ENCODE measurements around the gene ADARB2.

- TF ChIP-seq CTCF (IDR thresholded peaks at IDR 0.05) (no peak), POLR2A (IDR thresholded peaks at IDR 0.05) (no peak), EP300 (IDR thresholded peaks at IDR 0.05) (no peak), POLR2AphosphoS5 (IDR thresholded peaks at IDR 0.05) (no peak)
Observed at GRCh38 chr10:1579671-1580070, 157.7 kb downstream of the ADARB2 start.
